C4-2B (cell line): ENCODE measurements around the gene CDX1.

Experiments
- H3K27ac ChIP-seq: fragments of 450-650 bp; 2 replicates; pipeline ENCODE4 v1.5.1; 2017
- ZFX ChIP-seq: fragments of 450-650 bp; IDR thresholded peaks from 2 replicates; pipeline ENCODE4 v1.6.1; 2017
- TF ChIP-seq, protein P1 (sequence below): fragments of 450-650 bp; conservative IDR thresholded peaks from 2 replicates; pipeline ENCODE4 v1.5.1; 2017; ENCODE audit warnings: mild to moderate bottlenecking

Gene CDX1

DNA sequence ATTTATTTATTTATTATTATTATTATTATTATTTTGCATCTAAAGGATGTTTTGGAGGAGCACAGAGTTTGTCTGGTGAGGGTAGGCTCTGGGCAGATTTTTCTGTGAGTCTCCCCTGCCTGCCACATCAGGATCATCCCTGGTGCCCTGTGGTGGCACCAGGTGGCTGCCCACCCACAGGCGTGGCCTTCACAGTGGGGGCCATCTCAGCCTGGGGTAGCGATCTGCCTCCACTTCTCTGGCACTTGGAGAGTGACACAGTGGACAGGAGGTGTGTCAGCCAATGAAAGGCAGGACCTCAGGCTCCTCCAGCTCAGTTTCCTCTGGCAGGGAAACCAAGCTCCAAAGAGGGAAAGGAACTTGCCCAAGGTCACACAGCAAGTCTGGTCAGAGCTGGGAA lies 53.3 kb downstream of the CDX1 start:
- H3K27ac ChIP-seq, result no peak overlapping the region
- TF ChIP-seq, protein P1, sequence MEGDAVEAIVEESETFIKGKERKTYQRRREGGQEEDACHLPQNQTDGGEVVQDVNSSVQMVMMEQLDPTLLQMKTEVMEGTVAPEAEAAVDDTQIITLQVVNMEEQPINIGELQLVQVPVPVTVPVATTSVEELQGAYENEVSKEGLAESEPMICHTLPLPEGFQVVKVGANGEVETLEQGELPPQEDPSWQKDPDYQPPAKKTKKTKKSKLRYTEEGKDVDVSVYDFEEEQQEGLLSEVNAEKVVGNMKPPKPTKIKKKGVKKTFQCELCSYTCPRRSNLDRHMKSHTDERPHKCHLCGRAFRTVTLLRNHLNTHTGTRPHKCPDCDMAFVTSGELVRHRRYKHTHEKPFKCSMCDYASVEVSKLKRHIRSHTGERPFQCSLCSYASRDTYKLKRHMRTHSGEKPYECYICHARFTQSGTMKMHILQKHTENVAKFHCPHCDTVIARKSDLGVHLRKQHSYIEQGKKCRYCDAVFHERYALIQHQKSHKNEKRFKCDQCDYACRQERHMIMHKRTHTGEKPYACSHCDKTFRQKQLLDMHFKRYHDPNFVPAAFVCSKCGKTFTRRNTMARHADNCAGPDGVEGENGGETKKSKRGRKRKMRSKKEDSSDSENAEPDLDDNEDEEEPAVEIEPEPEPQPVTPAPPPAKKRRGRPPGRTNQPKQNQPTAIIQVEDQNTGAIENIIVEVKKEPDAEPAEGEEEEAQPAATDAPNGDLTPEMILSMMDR, result no peak
- no peak for TF ChIP-seq ZFX

DNA sequence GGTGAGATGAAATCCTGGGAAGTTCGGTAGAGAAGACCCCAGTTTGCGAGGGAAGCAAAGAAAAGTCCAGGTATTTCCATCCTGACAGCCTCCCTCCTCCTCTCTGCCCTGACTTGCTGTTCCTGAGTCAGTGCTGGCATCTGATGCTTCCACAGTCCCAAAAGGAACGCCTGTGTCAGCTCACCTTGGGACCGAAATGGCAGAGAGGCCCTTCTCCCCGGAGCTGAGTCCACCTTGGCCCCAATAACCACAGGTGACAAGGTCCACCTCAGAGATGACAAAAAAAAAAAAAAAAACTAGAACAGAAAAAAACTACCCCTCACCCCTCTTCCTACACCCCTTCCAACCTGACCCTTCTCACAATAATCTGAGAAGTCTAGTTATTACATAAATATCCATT lies 54.9 kb downstream of the CDX1 start:
- TF ChIP-seq ZFX, result no peak
- no peak overlapping the region for H3K27ac ChIP-seq

DNA sequence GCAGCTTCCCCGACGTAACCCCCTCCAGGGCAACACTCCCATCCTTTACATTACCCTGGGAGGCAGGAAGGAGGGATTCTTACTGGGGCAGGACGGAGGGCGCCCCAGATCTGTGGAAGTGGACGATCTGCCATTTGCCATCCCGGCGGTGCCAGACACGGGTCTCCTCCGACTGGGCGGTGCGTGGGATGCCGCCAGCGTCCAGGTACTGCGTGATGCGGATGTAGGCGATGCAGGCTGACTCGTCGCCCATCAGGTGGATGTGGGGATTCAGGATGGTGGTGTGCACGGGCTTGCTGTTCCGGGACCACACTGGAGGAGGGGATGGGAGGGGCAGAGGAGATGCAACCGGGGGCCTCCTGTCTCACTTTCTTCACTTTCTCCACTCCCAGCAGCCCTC lies 56.3 kb downstream of the CDX1 start:
- H3K27ac ChIP-seq, result no peak overlapping the region
- TF ChIP-seq, protein P1, result no peak
- no peak for TF ChIP-seq ZFX

DNA sequence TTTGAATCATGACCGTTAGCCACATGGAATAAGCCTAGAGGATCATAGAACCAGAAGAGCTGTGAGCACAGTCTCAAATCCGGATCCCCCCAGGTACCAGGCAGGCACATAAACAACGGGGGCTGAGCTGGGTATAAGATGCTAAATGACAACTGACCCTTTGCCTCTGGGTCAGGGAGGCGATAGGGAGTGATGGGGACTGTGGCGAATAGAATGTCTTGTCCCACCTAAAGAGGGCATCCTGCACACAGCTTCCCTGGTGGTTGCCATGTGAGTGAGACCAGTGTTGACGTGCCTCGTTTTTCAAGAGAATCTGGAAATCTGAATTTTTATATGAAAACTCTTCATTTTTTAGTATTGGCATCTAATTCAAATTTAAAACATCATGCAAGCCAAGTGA lies 56.9 kb downstream of the CDX1 start:
- H3K27ac ChIP-seq, result no peak overlapping the region
- no peak for TF ChIP-seq ZFX
- TF ChIP-seq, protein P1, result no peak

DNA sequence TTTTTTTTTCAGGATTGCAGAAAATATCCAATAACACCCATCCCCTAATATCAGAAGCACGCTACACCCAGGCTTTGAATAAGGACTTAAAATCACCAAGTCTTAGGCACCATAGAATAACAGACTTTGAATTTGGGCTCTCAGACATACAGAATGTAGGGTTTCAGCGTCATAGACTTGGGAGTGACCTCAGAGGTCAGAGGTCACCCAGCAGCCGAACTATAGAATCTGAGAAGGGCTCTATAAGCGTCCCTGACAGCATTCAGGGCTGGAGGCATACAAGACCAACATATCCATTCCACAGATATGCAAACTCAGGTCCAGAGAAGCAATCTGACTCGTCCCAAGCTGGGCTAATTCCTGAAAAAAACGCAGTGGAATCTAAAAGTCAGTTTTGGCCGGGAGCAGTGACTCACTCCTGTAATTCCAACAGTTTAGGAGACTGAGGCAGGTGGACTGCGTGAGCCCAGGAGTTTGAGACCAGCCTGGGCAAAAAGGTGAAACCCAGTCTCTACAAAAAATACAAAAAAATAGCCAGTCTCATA lies 58.0 kb downstream of the CDX1 start:
- TF ChIP-seq, protein P1, result no peak
- TF ChIP-seq ZFX, result no peak
- H3K27ac ChIP-seq, result no peak overlapping the region

DNA sequence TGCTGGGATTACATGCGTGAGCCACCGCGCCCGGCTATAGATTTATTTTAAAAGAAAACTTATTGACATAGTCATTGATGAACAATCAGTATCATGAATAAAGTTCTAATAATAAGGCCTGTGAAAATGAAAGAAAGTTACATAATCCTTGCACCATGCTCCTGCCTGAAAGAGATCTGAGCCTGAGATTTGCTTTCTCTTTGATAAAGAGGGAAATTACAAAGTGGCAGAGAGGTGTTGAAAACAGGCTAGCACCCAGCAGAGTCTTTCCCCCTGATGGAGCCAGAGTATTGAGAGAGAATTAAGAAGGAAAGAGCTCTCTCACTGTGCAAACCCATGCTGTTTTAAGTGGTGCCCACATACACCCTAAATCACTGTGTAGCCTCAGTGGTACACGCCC lies 60.5 kb downstream of the CDX1 start:
- no peak overlapping the region for H3K27ac ChIP-seq
- TF ChIP-seq, protein P1, result no peak
- TF ChIP-seq ZFX, result no peak

DNA sequence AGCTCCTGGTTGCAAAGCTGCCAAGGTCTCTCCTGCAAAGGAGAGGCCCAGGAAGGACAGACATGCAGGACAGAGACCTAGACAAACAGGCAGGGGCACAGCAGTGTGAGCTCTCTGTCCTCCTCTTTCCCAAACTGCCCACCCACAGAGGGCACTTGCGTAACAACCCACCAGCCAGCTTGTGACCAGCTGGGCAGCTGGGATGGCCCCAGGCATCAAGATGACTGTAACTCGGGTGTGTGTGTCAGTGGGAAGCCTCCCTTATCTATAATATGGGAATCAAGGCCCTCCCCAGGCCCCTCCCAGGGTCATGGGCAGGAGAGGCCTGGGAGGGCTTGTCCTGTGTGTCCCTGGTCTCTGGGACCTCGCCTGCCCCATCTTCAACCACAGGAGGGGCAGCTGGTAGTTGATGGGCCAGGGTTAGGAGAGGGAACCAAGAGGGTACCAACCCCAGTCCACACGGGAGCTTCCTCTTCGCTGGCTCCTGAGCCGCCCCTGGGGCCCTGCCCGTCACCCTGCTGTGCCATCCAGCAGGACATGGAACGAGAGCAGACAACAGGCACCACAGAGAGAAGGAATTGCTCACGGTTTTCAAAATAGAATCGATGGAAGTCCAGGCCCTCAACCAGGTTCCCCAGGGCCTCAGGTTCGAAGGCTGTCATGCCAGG lies 61.2 kb downstream of the CDX1 start:
- no peak overlapping the region for H3K27ac ChIP-seq
- no peak for TF ChIP-seq ZFX
- TF ChIP-seq, protein P1, result no peak

DNA sequence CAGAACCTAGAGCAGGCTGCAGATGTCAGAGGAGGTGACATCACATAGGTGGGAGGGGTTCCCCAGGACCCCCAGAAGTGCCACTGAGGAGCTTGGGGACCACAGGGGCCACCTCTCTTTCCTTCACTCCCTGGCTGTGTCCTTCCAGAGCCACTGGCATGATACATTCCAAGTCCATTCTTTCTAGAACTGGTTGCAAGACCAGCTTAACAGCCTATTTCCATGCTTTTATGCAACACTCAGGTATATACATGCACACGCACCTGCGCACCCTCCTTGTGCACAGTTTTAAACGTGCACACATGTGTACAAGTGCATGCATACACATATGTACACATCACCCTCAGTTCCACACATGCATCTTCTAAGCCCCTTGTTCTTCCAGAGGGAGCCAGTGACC lies 63.0 kb downstream of the CDX1 start:
- TF ChIP-seq, protein P1, result no peak
- no peak for TF ChIP-seq ZFX
- H3K27ac ChIP-seq, result no peak overlapping the region
